ENCODE results near the gene NR1I3. TPM values are rescaled to one million over a fixed set of nuclear protein-coding genes. Genes with fewer than 3 reads are reported as not detected.
A peak's percentile ranks its signal among the peaks of the same experiment; 100 is the strongest.

NR1I3 gene
- total RNA-seq, 6 donors from 2014 or later: not detected

GRCh38 chr1:161222175-161223019, 15.6 kb downstream of the NR1I3 start:
- no peak overlapping the region for H3K4me3 ChIP-seq
- peaks cover 18 to 27% (median 21%) of the 10 kb centered on the region in 4 donors for H3K4me1 ChIP-seq
- H3K9me3 ChIP-seq: no peaks in the 10 kb centered on the region
- no peak overlapping the region for H3K27ac ChIP-seq
- H3K27me3 ChIP-seq: no peaks in the 10 kb centered on the region
- peaks cover 0 to 4% (median 0%) of the 10 kb centered on the region in 4 donors for H3K36me3 ChIP-seq
- TF ChIP-seq POLR2AphosphoS5 (IDR thresholded peaks at IDR 0.05): no peak
- TF ChIP-seq EP300 (IDR thresholded peaks at IDR 0.05): no peak
- no peak for TF ChIP-seq POLR2A (IDR thresholded peaks at IDR 0.05)
- no peak for TF ChIP-seq CTCF (IDR thresholded peaks at IDR 0.05)
- no peak for DNase-seq
- ATAC-seq (ENCODE audit: low FRiP score in 2 of 2): no peak
- WGBS, 2 donors: 76 to 81% methylated on average over 6 of the region's 6 CpGs

GRCh38 chr1:161220002-161220401, 18.0 kb downstream of the NR1I3 start:
- Histone ChIP-seq H3K36me3 (peaks cover 0 to 4% (median 2%) of the 10 kb centered on the region in 4 donors), H3K4me3 (no peak overlapping the region), H3K4me1 (peaks cover 5 to 8% (median 6%) of the 10 kb centered on the region in 4 donors), H3K27me3 (no peaks in the 10 kb centered on the region), H3K27ac (no peak overlapping the region), H3K9me3 (no peaks in the 10 kb centered on the region)
- whole genome bisulfite sequencing, 2 donors: 76 to 86% methylated on average over 5 of the region's 5 CpGs
- TF ChIP-seq POLR2AphosphoS5 (IDR thresholded peaks at IDR 0.05): no peak
- TF ChIP-seq POLR2A (IDR thresholded peaks at IDR 0.05): no peak
- TF ChIP-seq EP300 (IDR thresholded peaks at IDR 0.05): no peak
- TF ChIP-seq CTCF (IDR thresholded peaks at IDR 0.05): no peak
- ATAC-seq (ENCODE audit: low FRiP score in 2 of 2): no peak
- DNase-seq: no peak

- no peaks in the 10 kb centered on the region for H3K9me3 ChIP-seq
- 83 to 92% methylated on average over 5 of the region's 5 CpGs for WGBS, 2 donors
- H3K36me3 ChIP-seq: peaks cover 0 to 11% (median 5%) of the 10 kb centered on the region in 4 donors
- no peak for TF ChIP-seq EP300 (IDR thresholded peaks at IDR 0.05)
- no peak for TF ChIP-seq CTCF (IDR thresholded peaks at IDR 0.05)
- no peak for TF ChIP-seq POLR2A (IDR thresholded peaks at IDR 0.05)
- TF ChIP-seq POLR2AphosphoS5 (IDR thresholded peaks at IDR 0.05): no peak
- H3K4me3 ChIP-seq: no peak overlapping the region
- no peaks in the 10 kb centered on the region for H3K27me3 ChIP-seq
- H3K27ac ChIP-seq: no peak overlapping the region
- DNase-seq (no peak), ATAC-seq (ENCODE audit: low FRiP score in 2 of 2) (no peak)
- H3K4me1 ChIP-seq: peaks cover 5 to 10% (median 6%) of the 10 kb centered on the region in 4 donors
Observed at GRCh38 chr1:161219078-161219892, 18.7 kb downstream of the NR1I3 start.

- H3K4me3 ChIP-seq: peak overlapping the region in 2 of 4 donors; percentile 14 to 50
Observed at GRCh38 chr1:161218301-161219077, 19.5 kb downstream of the NR1I3 start.

More at GRCh38 chr1:161218301-161219077, 19.5 kb downstream of the NR1I3 start:
- Histone ChIP-seq H3K36me3 (peaks cover 5 to 19% (median 12%) of the 10 kb centered on the region in 4 donors), H3K4me1 (peaks cover 5 to 13% (median 6%) of the 10 kb centered on the region in 4 donors), H3K9me3 (no peaks in the 10 kb centered on the region), H3K27me3 (no peaks in the 10 kb centered on the region), H3K27ac (peak overlapping the region in 3 of 4 donors; percentile 88 to 95 (median 93))
- WGBS, 2 donors: 73 to 74% methylated on average over 8 of the region's 8 CpGs
- ATAC-seq (ENCODE audit: low FRiP score in 2 of 2) (no peak), DNase-seq (no peak)
- TF ChIP-seq POLR2AphosphoS5 (IDR thresholded peaks at IDR 0.05) (no peak), CTCF (IDR thresholded peaks at IDR 0.05) (no peak), EP300 (IDR thresholded peaks at IDR 0.05) (no peak), POLR2A (IDR thresholded peaks at IDR 0.05) (no peak)

Measured in upper lobe of left lung (tissue), 6 donors.